ENCODE results near the gene NOSIP. TPM values are rescaled to one million over a fixed set of nuclear protein-coding genes. Genes with fewer than 3 reads are reported as not detected.
A peak's percentile ranks its signal among the peaks of the same experiment; 100 is the strongest.

NOSIP gene
- total and polyA plus RNA-seq, 8 donors = 40.8 to 67.9 (median 61.2) TPM

GRCh38 chr19:49595819-49596404 is 15.6 kb upstream of the NOSIP start:
- H3K27ac ChIP-seq = no peak overlapping the region
- no peak for TF ChIP-seq CTCF (IDR thresholded peaks at IDR 0.05)
- no peak overlapping the region for H3K4me3 ChIP-seq
- ATAC-seq = no peak
- H3K4me1 ChIP-seq = peaks cover 0 to 24% of the 10 kb centered on the region in 2 donors
- intact Hi-C loops (cut with DNase I) = no loop called here
- peaks cover 0 to 71% of the 10 kb centered on the region in 2 donors for H3K36me3 ChIP-seq
- no peaks in the 10 kb centered on the region for H3K27me3 ChIP-seq
- H3K9me3 ChIP-seq = no peaks in the 10 kb centered on the region
- DNase-seq = peak in 1 of 4 donors; percentile 71

- ATAC-seq = no peak
- intact Hi-C loops (cut with DNase I) = no loop called here
- H3K4me3 ChIP-seq = no peak overlapping the region
- H3K27me3 ChIP-seq = no peaks in the 10 kb centered on the region
- H3K9me3 ChIP-seq = no peaks in the 10 kb centered on the region
- TF ChIP-seq CTCF (IDR thresholded peaks at IDR 0.05) = no peak
- peaks cover 0 to 64% of the 10 kb centered on the region in 2 donors for H3K36me3 ChIP-seq
- no peak overlapping the region for H3K27ac ChIP-seq
- DNase-seq = peak in 1 of 4 donors; percentile 75
- peaks cover 0 to 24% of the 10 kb centered on the region in 2 donors for H3K4me1 ChIP-seq
Measured at GRCh38 chr19:49594993-49595818, 14.8 kb upstream of the NOSIP start.

- ATAC-seq (no peak), DNase-seq (peak in 1 of 4 donors; percentile 79)
- peaks cover 0 to 24% of the 10 kb centered on the region in 2 donors for H3K4me1 ChIP-seq
- H3K9me3 ChIP-seq = no peaks in the 10 kb centered on the region
- H3K4me3 ChIP-seq = no peak overlapping the region
- H3K36me3 ChIP-seq = peaks cover 0 to 56% of the 10 kb centered on the region in 2 donors
- H3K27me3 ChIP-seq = no peaks in the 10 kb centered on the region
- intact Hi-C loops (cut with DNase I) = no loop called here
- H3K27ac ChIP-seq = peak overlapping the region; percentile 37 to 88
- TF ChIP-seq CTCF (IDR thresholded peaks at IDR 0.05) = no peak
Measured at GRCh38 chr19:49594157-49594992, 14.0 kb upstream of the NOSIP start.

- intact Hi-C loops (cut with DNase I) = no loop called here
- peaks cover 0 to 24% of the 10 kb centered on the region in 2 donors for H3K4me1 ChIP-seq
Measured at GRCh38 chr19:49593233-49594113, 13.1 kb upstream of the NOSIP start.

More at GRCh38 chr19:49593233-49594113, 13.1 kb upstream of the NOSIP start:
- Histone ChIP-seq H3K27ac (peak overlapping the region; percentile 37 to 88), H3K9me3 (no peaks in the 10 kb centered on the region), H3K36me3 (peaks cover 0 to 47% of the 10 kb centered on the region in 2 donors), H3K27me3 (no peaks in the 10 kb centered on the region), H3K4me3 (peak overlapping the region; percentile 75 to 87)
- DNase-seq = peak; percentile 74 to 93 (median 93)
- TF ChIP-seq CTCF (IDR thresholded peaks at IDR 0.05) = no peak
- peak; percentile 64 for ATAC-seq

Measured in left lung (tissue), 10 donors.